Skeletal muscle satellite cell (primary cell): Measurements from ENCODE around the gene MAP2K5.
A peak's percentile ranks its signal among the peaks of the same experiment; 100 is the strongest.

Experiments
- H3K27me3 ChIP-seq: 2 replicates; pipeline ENCODE4 v1.7.0; 2013; ENCODE audit warnings: low read length; ENCODE audit not compliant: control insufficient read depth, insufficient read depth
- H3K36me3 ChIP-seq: 2 replicates; pipeline ENCODE4 v1.7.0; 2013; ENCODE audit warnings: mild to moderate bottlenecking, control low read depth, low read length; ENCODE audit not compliant: insufficient read depth
- H3K4me1 ChIP-seq: 2 replicates; pipeline ENCODE4 v1.7.0; 2013; ENCODE audit warnings: low read length; ENCODE audit not compliant: control insufficient read depth, insufficient read depth
- H3K4me2 ChIP-seq: 2 replicates; pipeline ENCODE4 v1.7.0; 2013; ENCODE audit warnings: mild to moderate bottlenecking, low read length
- H3K4me3 ChIP-seq: 2 replicates; pipeline ENCODE4 v1.7.0; 2013; ENCODE audit warnings: low read length
- H3K9ac ChIP-seq: 2 replicates; pipeline ENCODE4 v1.7.0; 2013; ENCODE audit warnings: mild to moderate bottlenecking, low read depth, low read length, moderate library complexity
- H3K9me3 ChIP-seq: replicated peaks from 2 replicates; pipeline ENCODE4 v1.7.0; 2013; ENCODE audit warnings: mild to moderate bottlenecking, control low read depth, low read length

Gene MAP2K5

DNA sequence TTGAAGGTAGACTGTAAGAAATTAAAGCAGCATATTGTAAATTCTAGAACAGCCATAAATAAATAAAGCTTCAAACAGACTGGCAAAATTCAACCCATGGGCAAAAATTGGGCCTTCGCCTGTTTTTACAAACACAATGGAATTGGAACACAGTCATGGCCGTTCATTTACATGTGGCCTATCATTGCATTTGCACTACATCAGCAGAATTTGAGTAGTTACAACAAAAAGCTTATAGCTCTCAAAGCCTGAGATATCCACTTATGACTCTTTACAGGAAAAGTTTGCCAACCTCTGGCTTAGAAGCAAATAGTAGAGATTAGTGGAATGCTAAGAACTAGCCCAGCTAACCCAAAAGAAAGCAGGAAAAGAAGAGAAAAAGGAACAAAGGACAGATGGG, 143.2 kb downstream of the MAP2K5 start:
- H3K9me3 ChIP-seq = peaks cover 20% of the 10 kb centered on the region
- H3K9ac ChIP-seq = no peak overlapping the region
- no peak overlapping the region for H3K4me2 ChIP-seq
- no peaks in the 10 kb centered on the region for H3K4me1 ChIP-seq
- no peak overlapping the region for H3K4me3 ChIP-seq
- H3K27me3 ChIP-seq = no peaks in the 10 kb centered on the region
- H3K36me3 ChIP-seq = no peaks in the 10 kb centered on the region

GRCh38 chr15:67690936-67691335, 148.4 kb downstream of the MAP2K5 start:
- H3K4me3 ChIP-seq = no peak overlapping the region
- H3K36me3 ChIP-seq = no peaks in the 10 kb centered on the region
- no peak overlapping the region for H3K9ac ChIP-seq
- H3K4me2 ChIP-seq = no peak overlapping the region
- no peaks in the 10 kb centered on the region for H3K4me1 ChIP-seq
- H3K9me3 ChIP-seq = peaks cover 2% of the 10 kb centered on the region
- H3K27me3 ChIP-seq = no peaks in the 10 kb centered on the region

GRCh38 chr15:67691450-67691849, 148.9 kb downstream of the MAP2K5 start:
- Histone ChIP-seq H3K27me3 (no peaks in the 10 kb centered on the region), H3K36me3 (no peaks in the 10 kb centered on the region), H3K9me3 (no peaks in the 10 kb centered on the region), H3K9ac (no peak overlapping the region), H3K4me1 (no peaks in the 10 kb centered on the region), H3K4me3 (no peak overlapping the region), H3K4me2 (no peak overlapping the region)

GRCh38 chr15:67692573-67692972, 150.1 kb downstream of the MAP2K5 start:
- H3K4me3 ChIP-seq = no peak overlapping the region
- H3K36me3 ChIP-seq = no peaks in the 10 kb centered on the region
- no peak overlapping the region for H3K9ac ChIP-seq
- no peaks in the 10 kb centered on the region for H3K4me1 ChIP-seq
- H3K9me3 ChIP-seq = no peaks in the 10 kb centered on the region
- no peaks in the 10 kb centered on the region for H3K27me3 ChIP-seq
- no peak overlapping the region for H3K4me2 ChIP-seq

- H3K9me3 ChIP-seq = no peaks in the 10 kb centered on the region
- H3K4me1 ChIP-seq = peaks cover 9% of the 10 kb centered on the region
- no peaks in the 10 kb centered on the region for H3K27me3 ChIP-seq
- no peak overlapping the region for H3K4me2 ChIP-seq
- no peak overlapping the region for H3K9ac ChIP-seq
- H3K4me3 ChIP-seq = no peak overlapping the region
- H3K36me3 ChIP-seq = no peaks in the 10 kb centered on the region
Observed at GRCh38 chr15:67696087-67696486, 153.6 kb downstream of the MAP2K5 start.

DNA sequence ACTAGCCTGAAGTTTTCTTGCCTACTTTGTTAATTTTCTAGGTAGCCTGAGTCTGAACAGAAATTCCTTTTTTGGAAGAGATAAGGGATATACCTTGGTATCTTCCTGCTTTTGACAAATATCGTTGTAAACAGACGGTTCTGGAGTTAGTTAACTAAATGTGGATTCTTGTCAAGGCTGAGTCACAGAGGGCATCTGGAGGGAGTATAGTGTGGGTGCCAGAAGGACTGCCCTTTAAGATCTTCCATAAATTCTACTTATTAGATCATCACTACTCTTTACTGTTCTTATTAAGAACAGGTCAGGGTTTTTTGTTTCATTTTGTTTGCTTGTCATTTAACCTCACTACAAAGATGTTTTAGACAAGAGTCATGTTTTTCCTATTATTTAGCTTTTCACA, 157.5 kb downstream of the MAP2K5 start:
- peak overlapping the region; percentile 9 for H3K4me2 ChIP-seq
- H3K4me1 ChIP-seq = peaks cover 9% of the 10 kb centered on the region
- no peak overlapping the region for H3K4me3 ChIP-seq
- H3K27me3 ChIP-seq = no peaks in the 10 kb centered on the region
- no peaks in the 10 kb centered on the region for H3K36me3 ChIP-seq
- H3K9me3 ChIP-seq = no peaks in the 10 kb centered on the region
- H3K9ac ChIP-seq = no peak overlapping the region

- Histone ChIP-seq H3K9me3 (no peaks in the 10 kb centered on the region), H3K36me3 (no peaks in the 10 kb centered on the region), H3K4me1 (peaks cover 9% of the 10 kb centered on the region), H3K4me2 (no peak overlapping the region), H3K27me3 (no peaks in the 10 kb centered on the region), H3K4me3 (no peak overlapping the region), H3K9ac (no peak overlapping the region)
Observed at GRCh38 chr15:67701669-67702068, 159.2 kb downstream of the MAP2K5 start.

- Histone ChIP-seq H3K4me1 (no peaks in the 10 kb centered on the region), H3K9me3 (no peaks in the 10 kb centered on the region), H3K27me3 (no peaks in the 10 kb centered on the region), H3K4me3 (no peak overlapping the region), H3K9ac (no peak overlapping the region), H3K4me2 (no peak overlapping the region), H3K36me3 (no peaks in the 10 kb centered on the region)
Observed at GRCh38 chr15:67707520-67708283, 165.2 kb downstream of the MAP2K5 start.

GRCh38 chr15:67708500-67708899, 166.0 kb downstream of the MAP2K5 start:
- Histone ChIP-seq H3K4me3 (no peak overlapping the region), H3K4me1 (no peaks in the 10 kb centered on the region), H3K9ac (no peak overlapping the region), H3K36me3 (no peaks in the 10 kb centered on the region), H3K9me3 (no peaks in the 10 kb centered on the region), H3K27me3 (no peaks in the 10 kb centered on the region), H3K4me2 (no peak overlapping the region)

DNA sequence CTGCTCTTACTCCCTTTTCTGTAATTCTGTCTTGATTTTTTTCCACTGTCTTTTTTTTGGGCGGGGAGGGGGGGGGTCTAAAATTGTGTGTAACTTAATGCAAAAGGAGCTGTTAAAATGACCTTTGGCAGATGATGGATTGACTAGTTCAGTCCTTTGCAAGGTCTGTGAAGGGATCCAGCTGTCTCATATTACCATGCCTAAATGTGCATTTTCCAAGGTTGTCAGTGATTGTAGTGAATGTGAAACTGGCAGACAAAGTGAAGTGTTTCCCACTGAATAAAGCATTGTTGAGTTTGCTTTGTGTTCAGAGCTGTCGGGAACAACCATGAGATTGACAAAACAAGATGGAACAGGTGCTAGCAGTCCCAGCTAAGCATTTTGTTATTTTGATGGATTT, 172.7 kb downstream of the MAP2K5 start:
- Histone ChIP-seq H3K9ac (no peak overlapping the region), H3K4me2 (no peak overlapping the region), H3K4me3 (no peak overlapping the region), H3K4me1 (peaks cover 11% of the 10 kb centered on the region), H3K36me3 (no peaks in the 10 kb centered on the region), H3K27me3 (no peaks in the 10 kb centered on the region), H3K9me3 (no peaks in the 10 kb centered on the region)

DNA sequence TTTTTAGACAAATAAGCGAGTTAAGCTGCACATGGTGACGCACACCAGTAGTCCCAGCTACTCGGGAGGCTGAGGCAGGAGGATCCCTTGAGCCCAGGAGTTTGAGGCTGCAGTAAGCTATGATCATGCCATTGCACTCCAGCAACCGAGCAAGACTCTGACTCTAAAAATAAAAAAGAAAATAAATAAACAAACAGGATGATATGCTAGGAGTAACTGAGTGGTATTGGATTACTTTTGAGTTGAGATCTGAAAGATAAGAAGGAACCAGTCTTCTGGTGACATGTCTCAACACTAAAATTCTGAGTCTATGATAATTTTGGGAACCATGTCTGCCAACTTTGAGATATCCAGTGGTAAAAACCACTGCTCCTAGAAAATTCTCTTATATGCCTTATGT, 173.7 kb downstream of the MAP2K5 start:
- Histone ChIP-seq H3K4me2 (no peak overlapping the region), H3K4me1 (peaks cover 11% of the 10 kb centered on the region)

GRCh38 chr15:67717776-67718175, 175.3 kb downstream of the MAP2K5 start:
- Histone ChIP-seq H3K4me1 (peaks cover 11% of the 10 kb centered on the region), H3K27me3 (no peaks in the 10 kb centered on the region), H3K36me3 (no peaks in the 10 kb centered on the region), H3K9ac (no peak overlapping the region), H3K4me3 (no peak overlapping the region), H3K4me2 (no peak overlapping the region), H3K9me3 (no peaks in the 10 kb centered on the region)

More for the DNA sequence above, 173.7 kb downstream of the MAP2K5 start:
- Histone ChIP-seq H3K27me3 (no peaks in the 10 kb centered on the region), H3K9me3 (no peaks in the 10 kb centered on the region), H3K4me3 (no peak overlapping the region), H3K36me3 (no peaks in the 10 kb centered on the region), H3K9ac (no peak overlapping the region)
